ENCODE results near the gene PROC. TPM values are rescaled to one million over a fixed set of nuclear protein-coding genes. Genes with fewer than 3 reads are reported as not detected.

The PROC gene
- total and polyA plus RNA-seq, 9 of the 15 experiments (the other 6 are each of a cell fraction or from before 2014, with no cell fraction given): not detected

DNA sequence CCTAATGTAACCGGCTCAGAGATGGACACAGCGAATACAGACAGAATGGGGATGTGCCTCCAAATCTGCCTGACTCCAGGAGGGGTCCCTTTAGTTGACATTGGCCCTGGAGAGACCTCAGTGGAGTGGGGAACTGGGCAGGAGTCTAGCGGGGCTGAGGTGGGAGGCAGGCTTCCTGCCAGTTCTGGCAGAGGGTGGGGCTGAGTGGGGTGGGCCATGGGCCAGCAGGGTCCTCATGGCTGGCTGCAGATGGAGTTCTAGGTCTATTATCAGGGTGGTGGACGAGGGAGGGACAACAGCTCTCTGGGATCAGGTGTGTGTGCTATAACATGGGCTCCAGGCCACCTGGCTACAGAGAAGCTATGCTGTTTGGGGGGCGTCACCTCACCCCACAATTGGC is 21.1 kb downstream of the PROC start:
- Histone ChIP-seq H3K4me3 (no peak overlapping the region), H3K4me1 (replicated peaks in 1 of 2; ENCODE audit: control insufficient read depth in 2 of 2, insufficient read depth in 2 of 2, low read length in 2 of 2) (no peaks in the 10 kb centered on the region), H3K79me2 (ENCODE audit: control insufficient read depth, insufficient read depth, low read length) (no peaks in the 10 kb centered on the region), H3K4me2 (ENCODE audit: insufficient read depth, low read length) (no peak overlapping the region), H3K9ac (ENCODE audit: insufficient read depth in 1 of 2, low read depth in 2 of 2, low read length in 2 of 2) (no peak overlapping the region), H3K27ac (ENCODE audit: extremely low read depth, low read depth, low read length) (no peak overlapping the region), H3K9me3 (replicated peaks; ENCODE audit: control insufficient read depth, insufficient read depth, low read depth, low read length) (no peaks in the 10 kb centered on the region; the same call in 1 of the 2 replicates), H2AFZ (ENCODE audit: low read depth, low read length) (no peak overlapping the region), H3K9me1 (ENCODE audit: control insufficient read depth, insufficient read depth, low read length) (no peaks in the 10 kb centered on the region), H3K36me3 (ENCODE audit: control insufficient read depth, insufficient read depth, low read length) (no peaks in the 10 kb centered on the region), H3K27me3 (ENCODE audit: control insufficient read depth in 2 of 2, insufficient read depth in 2 of 2, low read length in 2 of 2) (peaks cover 0 to 7% of the 10 kb centered on the region in 2 experiments; a peak in 2 of 5 replicates), H4K20me1 (replicated peaks; ENCODE audit: control insufficient read depth, insufficient read depth, low read length) (no peaks in the 10 kb centered on the region)
- POLR2A ChIA-PET: interaction anchor here (0.6 kb wide), 1 partner anchor 72 kb away, joined by 6 read pairs; no protein-coding TSS in a partner anchor
- in situ Hi-C loops (cut with MboI): no loop called here
- ATAC-seq: no peak
- no peak for FAIRE-seq
- DNase-seq (ENCODE audit: extremely low read depth in 1 of 4, low spot score in 3 of 4): no peak
- intact Hi-C loops (cut with micrococcal nuclease): no loop called here
- BruUV-seq (replicated peaks): no TSS peak
- WGBS (ENCODE audit: insufficient coverage, low coverage, missing lambda C conversion rate): 8% methylated on average over 5 of the region's 5 CpGs
- CTCF ChIA-PET (ENCODE audit: low intra/inter-chr PET ratio): interaction anchor here (0.7 kb wide), 1 partner anchor 716 kb away, joined by 5 read pairs; no protein-coding TSS in a partner anchor
- TF ChIP-seq SRF (CRISPR knock-in tag; IDR thresholded peaks at IDR 0.05) (no peak), KLF13 (tag; IDR thresholded peaks at IDR 0.05; ENCODE audit: borderline replicate concordance, low read depth) (no peak), ZNF76 (CRISPR knock-in tag; IDR thresholded peaks at IDR 0.05; ENCODE audit: borderline replicate concordance) (no peak), ESRRB (CRISPR knock-in tag; IDR thresholded peaks at IDR 0.05; ENCODE audit: borderline replicate concordance) (no peak), ZNF277 (CRISPR knock-in tag; IDR thresholded peaks at IDR 0.05; ENCODE audit: borderline replicate concordance) (no peak), ZNF444 (CRISPR knock-in tag; IDR thresholded peaks at IDR 0.05) (no peak), ZNF655 (CRISPR knock-in tag; IDR thresholded peaks at IDR 0.05) (no peak), EWSR1 (IDR thresholded peaks at IDR 0.05; ENCODE audit: borderline replicate concordance, low read depth, partially characterized antibody) (no peak), ZNF165 (CRISPR knock-in tag; IDR thresholded peaks at IDR 0.05; ENCODE audit: borderline replicate concordance) (no peak), CREM (IDR thresholded peaks at IDR 0.05; ENCODE audit: low read depth) (no peak), EZH2 (IDR thresholded peaks at IDR 0.05; ENCODE audit: borderline replicate concordance, low read depth, low read length) (no peak), RERE (CRISPR knock-in tag; IDR thresholded peaks at IDR 0.05; ENCODE audit: borderline replicate concordance) (no peak), KDM2B (CRISPR knock-in tag; IDR thresholded peaks at IDR 0.05) (no peak), PPARD (CRISPR knock-in tag; IDR thresholded peaks at IDR 0.05) (no peak), ZNF121 (CRISPR knock-in tag; conservative IDR thresholded peaks at IDR 0.05) (no peak)
